ENCODE data around the gene KLK11. TPM values are rescaled to one million over a fixed set of nuclear protein-coding genes. Genes with fewer than 3 reads are reported as not detected.

Gene KLK11
- total and polyA plus RNA-seq, 2 of the 8 experiments (the other 6 are each of a cell fraction or from before 2014, with no cell fraction given): 0.45 TPM; not detected in 1

GRCh38 chr19:50975766-50976165 lies 50.6 kb downstream of the KLK11 start (continued):
- no peak for TF ChIP-seq USF2 (IDR thresholded peaks at IDR 0.05; ENCODE audit: low read length)

Measured in H1 (cell line).